Measurements from ENCODE around the gene RBM38.
"Not testable (repeated sequence)": the region's sequence is repeated elsewhere in the genome, so short reads cannot be mapped to it uniquely, and the experiment has no call there.

The RBM38 gene

DNA sequence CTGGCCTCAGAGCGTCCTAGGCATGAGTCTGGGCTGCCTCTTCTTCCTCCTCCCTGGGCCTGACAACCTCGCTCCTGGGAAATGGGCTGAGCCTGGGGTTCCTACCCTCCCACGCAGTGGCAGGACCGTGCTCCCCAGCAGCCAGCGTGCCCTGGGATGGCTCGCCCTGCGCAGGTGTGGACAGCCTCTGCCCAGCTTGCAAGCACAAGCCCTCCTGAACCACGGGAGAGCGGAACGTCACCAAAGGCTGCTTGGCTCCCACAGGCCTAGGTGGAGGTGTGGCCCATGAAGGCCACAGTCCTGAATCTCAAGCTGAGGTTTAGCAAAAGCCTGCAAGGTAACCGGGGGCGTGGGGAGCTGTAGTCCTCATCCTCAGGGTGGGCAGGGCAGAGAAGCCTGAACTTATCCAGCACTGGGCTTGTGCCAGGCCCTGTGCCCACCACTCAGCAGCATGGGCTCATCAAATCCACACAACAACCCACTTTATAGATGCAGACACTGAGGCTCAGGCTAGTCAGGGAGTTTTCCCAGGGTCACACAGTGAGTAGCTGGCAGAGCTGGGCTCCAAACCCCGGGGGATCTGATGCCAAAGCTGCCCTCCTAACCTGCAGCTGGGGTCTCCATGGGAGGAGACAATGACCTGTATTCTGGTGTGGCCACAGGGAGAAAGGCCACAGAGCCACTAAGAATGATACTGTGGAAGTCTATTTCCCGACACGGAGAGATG is 25.3 kb downstream of the RBM38 start:
- in situ Hi-C loops (cut with MboI; ENCODE audit: low sequenced_read_pairs) = no loop called here

DNA sequence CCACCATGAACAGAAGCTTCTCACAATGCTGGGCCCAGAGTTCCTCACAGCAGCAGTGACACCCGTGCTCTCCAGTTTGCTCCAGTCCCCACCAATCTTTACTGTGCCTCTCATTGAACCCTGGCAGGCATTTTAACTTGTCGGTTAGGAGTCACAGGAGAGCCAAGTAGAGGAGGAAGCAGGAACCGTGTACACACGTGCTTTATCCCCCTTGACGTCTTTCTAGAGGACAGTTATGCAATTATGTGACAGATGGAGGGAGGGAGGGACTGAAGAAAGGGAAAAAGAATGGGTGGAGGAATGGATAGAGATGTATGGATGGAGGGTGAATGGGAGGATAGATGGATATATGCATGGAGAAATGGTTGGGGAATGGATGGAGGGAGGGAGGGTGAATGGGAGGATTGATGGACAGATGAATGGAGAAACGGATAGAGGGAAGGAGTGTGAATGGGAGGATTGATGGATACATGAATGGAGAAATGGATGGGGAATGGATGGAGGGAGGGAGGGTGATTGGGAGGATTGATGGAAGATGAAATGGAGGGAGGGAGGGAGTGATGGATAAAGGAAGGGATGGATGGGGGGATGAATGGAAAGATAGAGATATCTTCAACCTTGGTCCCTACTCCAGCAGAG is 26.0 kb downstream of the RBM38 start:
- in situ Hi-C loops (cut with MboI; ENCODE audit: low sequenced_read_pairs) = no loop called here

DNA sequence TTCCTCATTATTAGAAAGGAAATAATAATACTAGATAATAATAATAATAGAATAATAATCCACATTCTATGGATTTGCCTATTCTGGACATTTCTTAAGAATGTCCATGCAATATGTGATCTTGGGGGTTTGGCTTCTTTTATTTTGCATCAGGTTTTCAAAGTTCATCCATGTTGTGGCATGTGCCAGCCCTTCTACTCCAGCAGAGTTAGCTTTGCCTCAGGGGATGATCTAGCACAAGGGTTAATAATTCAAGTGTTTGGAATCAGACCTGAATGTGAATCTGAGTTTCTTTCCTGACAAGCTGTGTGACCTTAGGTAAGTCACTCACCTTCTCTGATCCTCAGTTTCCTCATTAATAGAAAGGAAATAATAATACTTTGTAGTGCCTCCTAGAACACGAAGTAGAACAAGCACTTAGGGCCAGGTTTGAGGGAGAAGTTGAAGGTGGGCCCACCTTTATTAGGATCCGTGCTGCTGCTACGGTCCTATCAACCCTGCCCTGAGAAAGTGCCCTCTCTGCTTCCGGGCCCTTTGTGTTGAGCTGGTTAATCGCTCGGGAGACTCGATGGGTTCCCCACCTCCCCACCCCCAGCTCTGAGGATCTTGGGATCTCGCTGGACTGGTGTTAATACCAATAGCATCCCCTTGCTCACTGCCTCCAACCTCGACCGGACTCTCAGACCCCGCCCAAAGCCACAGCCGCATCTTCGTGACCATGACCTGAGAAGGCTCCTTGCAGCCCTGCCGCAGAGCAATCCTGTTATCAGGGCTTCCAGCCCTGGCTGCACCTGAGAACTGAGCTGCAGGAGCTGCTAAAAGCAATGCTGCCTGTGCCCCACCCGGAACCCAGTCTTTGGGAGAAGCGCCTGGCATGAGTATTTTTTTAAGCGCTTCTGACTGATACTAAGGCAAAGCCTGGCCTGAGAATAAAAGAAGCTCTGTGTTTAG is 26.9 kb downstream of the RBM38 start:
- in situ Hi-C loops (cut with MboI; ENCODE audit: low sequenced_read_pairs) = no loop called here

DNA sequence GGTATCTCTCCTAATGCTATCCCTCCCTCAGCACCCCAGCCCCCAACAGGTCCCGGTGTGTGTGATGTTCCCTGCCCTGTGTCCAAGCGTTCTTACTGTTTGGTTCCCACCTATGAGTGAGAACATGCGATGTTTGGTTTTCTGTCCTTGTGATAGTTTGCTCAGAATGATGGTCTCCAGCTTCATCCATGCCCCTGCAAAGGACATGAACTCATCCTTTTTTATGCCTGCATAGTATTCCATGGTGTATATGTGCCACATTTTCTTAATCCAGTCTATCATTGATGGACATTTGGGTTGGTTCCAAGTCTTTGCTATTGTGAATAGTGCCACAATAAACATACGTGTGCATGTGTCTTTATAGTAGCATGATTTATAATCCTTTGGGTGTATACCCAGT is 28.3 kb downstream of the RBM38 start:
- in situ Hi-C loops (cut with MboI; ENCODE audit: low sequenced_read_pairs) = not testable (repeated sequence)

DNA sequence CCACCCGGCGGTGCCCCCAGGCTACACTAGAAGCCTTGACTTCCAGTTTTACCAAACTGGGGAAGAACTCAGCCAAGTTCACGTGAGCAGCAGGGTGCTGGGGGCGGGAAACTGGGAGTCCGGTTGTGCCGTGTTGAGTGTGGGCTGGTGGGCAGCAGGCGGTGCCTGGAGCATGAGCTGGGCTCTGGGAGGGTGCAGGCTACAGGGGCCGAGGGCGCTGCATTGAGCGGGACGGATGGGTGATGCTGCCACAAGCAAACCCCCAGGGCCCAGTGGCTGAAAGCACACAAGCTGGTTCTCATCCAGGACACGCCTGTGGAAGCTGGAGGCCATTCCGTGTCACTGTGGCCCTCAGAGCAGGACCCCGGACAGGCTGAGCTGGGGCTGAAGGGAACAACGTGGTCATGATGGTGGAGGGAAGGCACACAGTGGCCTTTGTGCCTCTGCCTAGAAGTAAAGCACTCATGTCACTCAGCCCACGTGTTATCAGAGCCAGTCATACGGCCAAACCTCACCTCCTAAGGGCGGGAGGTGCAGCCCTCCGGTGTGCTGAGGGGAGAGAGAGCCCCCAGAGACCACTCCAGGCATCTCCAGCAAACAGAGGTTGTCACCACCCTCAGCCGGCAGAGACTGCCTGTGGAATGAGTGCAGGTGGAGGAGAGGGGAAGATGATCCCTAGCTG is 29.5 kb downstream of the RBM38 start:
- in situ Hi-C loops (cut with MboI; ENCODE audit: low sequenced_read_pairs) = no loop called here

DNA sequence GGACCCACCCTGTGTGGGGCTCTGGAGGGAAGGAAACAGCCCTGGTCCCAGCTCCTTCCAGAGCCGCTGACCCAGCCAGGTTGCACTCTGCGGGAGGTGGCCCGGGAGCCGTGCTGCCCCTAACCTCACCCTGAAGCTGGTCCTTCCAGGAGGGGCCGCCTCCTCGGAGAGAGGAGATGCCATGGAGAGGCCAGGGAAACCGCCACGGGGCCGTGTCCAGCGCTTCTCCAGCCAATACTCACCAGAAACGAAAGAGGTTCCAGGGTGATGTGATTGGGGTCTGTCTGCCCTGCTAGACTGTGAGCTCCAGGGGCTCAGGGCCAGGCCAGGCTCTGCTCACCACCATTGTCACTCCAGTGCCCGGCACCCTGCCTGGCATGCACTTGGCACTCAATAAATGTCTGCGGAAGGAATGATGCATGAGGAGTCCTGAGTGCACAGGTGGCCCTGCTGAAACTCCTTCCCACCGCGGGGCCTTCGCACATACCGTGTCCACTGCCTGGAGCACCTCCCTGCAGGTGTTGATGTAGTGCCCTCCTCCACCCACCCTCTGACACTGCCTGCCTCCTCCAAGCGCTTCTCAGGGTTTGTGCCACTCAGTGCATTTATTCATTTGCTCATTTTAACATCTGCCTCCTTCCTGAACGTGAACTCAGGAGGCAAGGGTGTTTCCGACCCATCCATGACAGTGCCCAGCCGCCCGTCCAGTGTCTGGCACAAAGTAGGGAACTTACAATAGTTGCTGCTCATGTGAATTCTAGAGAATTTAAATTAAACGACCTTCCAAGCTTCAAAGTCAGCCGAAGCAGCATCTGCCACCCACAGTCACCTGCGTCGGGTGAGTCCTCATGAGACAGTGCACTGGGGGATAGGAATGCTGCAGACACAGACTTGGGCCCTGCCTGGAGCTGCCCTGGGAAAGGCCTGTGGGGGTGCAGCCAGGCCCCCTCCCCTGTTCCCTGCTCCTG is 30.3 kb downstream of the RBM38 start:
- in situ Hi-C loops (cut with MboI; ENCODE audit: low sequenced_read_pairs) = no loop called here

DNA sequence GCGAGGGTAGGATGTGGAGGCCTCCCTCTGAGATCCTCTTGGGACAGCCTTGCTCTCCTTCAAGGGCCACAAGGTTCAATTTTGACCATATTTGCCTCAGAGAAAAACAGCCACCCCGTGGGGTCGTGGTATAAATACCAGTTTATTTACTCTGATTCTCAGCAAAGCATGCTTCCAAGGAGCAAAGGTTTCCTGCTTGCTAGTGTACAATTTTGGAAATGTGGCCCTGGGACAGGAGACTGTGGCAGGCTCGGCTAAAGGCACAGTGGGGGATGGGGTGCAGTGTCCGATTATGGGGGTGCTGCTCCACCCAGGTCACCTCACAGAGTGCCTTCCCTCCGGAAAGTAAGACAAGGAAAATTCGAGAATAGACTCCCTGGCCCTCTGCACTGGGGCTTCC is 31.1 kb downstream of the RBM38 start:
- in situ Hi-C loops (cut with MboI; ENCODE audit: low sequenced_read_pairs) = no loop called here

DNA sequence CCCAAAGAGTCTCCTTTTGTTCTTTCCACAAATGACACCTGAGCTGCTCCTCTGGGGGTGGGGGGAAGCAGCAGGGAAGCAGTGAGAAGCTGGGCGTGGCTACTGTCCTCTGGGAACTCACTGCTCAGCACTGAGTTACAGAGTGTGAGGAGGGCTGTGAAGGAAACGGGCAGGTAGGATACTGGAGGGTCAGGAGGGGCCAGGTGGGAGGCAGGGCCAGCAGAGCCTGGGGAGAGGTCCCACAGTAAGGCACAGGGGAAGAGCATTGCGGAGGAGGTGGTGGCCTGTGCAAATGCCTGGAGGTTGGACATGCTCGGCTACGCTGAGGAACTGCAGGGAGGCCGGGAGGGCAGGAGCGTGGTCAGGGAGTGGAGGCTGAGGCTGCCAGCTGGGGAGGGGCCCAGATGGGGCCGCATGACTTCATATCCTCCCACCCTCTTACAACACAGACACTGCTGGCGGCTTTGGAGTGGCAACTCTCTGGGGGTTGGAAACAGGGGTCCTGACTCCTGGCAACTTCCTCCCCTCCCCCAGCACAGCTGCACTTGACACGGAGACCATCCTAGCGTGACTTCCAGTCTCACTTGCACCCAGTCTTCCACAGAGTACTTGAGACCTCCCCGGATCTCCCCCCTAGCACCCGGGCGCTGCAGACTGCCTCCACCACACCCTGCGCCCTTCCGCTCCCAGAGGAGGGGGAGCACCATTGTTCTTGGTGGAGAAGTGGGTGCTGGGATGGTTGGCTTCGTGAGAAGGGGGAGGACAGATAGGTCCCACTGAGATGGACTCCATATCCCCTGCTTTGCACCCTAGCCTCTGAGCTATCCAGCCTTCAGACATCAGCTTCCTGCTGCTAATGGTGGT is 34.2 kb downstream of the RBM38 start:
- in situ Hi-C loops (cut with MboI; ENCODE audit: low sequenced_read_pairs) = no loop called here

DNA sequence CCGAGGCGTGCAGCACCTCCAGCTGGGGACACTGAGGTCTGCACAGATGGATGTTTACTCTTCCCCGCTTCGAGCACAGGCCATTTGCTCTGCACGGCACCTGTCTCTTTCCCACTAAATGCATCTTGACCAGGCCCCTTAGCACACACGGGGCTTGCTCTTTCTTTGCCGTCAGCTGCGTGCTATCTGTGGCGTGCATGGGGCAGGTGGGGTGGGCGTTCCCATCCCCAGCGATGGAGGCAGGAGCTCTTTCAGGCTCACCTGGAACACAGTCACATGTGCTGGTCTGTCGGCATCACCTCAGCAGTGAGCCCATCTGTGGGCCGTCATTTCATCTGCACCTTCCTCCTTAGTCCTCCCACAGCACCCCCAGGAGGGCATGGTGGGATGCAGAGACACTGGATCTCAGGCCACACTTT is 35.1 kb downstream of the RBM38 start:
- in situ Hi-C loops (cut with MboI; ENCODE audit: low sequenced_read_pairs) = no loop called here

DNA sequence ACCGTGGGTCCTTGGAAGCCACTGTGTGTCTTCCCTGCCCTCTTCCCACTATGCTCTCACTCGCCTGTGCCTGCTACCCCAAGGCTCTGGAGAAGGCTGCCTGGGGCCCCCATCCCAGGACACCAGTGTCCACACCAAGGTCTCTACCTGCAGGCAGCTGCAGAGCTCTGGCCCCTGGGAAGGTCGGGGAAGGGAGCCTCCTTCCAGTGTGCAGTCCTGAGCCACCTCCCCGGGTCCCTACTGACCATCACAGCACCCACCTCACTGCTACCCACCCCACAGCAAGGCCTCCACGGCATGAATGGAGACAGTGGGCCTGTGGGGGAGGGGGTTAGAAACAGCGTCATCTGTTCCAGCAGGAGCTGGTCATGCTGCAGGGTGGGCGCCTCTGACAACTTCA is 35.6 kb downstream of the RBM38 start:
- in situ Hi-C loops (cut with MboI; ENCODE audit: low sequenced_read_pairs) = no loop called here

DNA sequence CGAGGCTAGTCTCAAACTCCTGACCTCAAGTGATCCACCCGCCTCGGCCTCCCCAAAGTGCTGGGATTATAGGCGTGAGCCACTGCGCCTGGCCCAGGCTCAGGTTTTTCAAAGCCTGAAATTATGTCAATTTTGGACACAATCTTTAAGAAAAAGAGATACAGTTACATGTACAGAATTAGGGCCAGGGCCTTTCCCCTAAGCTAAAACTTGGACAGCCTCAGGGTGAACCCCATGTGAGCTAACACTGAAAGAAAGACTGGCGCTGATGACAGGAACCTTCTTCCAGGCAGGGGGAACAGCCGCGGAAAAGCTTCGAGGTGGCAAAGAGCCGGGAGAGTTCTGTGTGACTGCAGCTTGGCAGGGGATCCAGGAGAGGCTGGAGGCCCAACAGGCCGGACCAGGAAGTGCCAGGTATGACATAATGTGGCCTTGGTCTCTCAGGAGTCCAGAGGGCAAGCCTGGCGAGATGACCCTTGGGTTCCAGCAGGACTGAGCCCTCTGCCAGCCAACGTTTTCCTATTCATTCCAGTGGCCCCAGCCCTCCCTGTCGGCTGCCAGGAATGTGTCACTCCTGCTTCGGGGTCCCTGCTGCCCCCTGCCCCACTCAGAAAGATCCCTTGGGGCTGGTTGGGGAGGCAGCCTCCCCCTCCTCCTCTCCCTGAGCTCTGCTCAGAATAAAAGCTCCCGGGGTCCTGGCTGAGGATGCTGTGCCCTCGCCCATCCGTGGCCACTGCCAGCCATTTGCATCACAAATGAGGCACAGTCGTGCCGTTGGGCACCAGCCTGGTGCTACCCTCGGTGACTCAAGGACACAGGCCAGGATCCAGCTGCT is 37.3 kb downstream of the RBM38 start:
- in situ Hi-C loops (cut with MboI; ENCODE audit: low sequenced_read_pairs) = no loop called here

DNA sequence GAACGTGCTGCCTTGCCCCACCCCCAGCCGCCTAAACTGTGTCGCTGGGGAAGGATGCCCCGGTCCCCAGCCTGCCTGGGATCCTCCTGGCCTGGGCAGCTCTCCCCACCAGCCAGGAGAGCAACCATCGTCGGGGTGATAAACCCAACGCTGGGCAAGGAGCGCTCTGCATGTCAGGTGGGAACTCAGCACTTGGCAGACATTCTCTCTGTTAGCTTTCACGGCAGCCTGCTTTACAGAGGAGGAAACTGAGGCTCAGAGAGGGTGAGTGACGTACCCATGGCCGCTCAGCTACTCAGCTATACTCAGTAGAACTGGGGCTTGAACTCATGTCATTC is 37.9 kb downstream of the RBM38 start:
- in situ Hi-C loops (cut with MboI; ENCODE audit: low sequenced_read_pairs) = no loop called here

DNA sequence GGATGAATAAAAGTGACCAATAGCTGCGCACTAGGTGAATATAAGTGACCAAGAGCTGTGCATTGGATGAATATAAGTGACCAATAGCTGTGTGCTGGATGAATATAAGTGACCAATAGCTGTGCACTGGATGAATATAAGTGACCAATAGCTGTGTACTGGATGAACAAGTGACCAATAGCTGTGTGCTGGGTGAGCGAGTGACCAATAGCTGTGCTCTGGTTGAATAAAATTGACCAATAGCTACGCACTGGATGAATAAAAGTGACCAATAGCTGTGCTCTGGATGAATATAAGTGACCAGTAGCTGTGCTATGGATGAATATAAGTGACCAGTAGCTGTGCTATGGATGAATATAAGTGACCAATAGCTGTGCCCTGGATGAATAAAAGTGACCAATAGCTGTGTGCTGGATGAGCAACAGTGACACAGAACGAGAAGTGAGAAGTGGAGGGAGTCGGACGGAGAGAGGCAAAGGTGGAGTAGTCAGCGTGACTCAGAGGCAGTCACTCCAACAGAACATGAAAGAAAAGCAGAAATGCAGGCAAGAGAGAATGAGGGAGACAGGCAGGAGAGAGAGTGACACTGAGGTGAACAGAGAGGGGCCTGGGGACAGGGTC is 38.5 kb downstream of the RBM38 start:
- in situ Hi-C loops (cut with MboI; ENCODE audit: low sequenced_read_pairs) = no loop called here

DNA sequence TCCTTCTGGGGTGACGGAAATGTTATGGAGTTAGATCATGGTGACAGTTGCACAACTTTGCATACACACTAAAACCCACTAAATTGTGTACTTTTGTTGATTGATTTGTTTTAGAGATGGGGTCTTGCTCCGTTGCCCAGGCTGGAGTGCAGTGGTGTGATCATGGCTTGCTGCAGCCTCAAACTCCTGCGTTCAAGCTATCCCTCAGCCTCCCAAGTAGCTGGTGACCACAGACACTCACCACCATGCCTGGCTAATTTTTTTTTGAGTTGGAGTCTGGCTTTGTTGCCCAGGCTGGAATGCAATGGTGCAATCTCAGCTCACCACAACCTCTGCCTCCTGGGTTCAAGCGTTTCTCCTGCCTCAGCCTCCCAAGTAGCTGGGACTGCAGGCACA is 39.0 kb downstream of the RBM38 start:
- in situ Hi-C loops (cut with MboI; ENCODE audit: low sequenced_read_pairs) = not testable (repeated sequence)

DNA sequence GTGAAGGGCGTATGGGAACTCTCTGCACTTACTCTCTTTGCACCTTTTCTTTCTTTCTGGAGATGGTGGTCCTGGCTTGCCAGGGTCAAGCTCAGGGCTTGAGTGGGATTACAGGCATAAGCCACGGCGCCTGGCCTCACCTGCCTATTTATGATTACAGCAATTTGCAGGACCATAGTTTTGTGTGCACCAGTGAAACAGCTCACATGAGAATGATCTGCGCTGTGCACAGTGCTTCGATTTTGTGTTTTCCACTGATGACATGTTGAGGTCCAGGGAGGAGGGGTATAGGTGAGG is 40.3 kb downstream of the RBM38 start:
- in situ Hi-C loops (cut with MboI; ENCODE audit: low sequenced_read_pairs) = no loop called here

DNA sequence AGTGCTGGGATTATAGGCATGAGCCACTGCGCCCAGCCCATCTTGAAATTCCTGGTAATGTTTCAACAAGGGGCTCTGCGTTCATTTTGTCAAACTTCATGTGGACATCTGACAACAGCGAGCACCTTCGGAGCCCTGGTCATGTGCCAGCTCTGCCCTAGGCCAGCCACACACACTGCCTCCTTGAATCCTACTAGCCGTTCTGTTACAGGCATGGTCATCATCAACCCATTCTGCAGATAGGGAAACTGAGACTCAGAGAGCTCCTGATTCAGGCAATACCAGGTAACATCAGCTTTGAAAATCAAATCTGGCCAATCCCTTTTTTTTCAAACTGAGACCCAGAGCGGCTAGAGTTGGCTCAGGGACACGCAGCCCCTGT is 41.3 kb downstream of the RBM38 start:
- in situ Hi-C loops (cut with MboI; ENCODE audit: low sequenced_read_pairs) = no loop called here

DNA sequence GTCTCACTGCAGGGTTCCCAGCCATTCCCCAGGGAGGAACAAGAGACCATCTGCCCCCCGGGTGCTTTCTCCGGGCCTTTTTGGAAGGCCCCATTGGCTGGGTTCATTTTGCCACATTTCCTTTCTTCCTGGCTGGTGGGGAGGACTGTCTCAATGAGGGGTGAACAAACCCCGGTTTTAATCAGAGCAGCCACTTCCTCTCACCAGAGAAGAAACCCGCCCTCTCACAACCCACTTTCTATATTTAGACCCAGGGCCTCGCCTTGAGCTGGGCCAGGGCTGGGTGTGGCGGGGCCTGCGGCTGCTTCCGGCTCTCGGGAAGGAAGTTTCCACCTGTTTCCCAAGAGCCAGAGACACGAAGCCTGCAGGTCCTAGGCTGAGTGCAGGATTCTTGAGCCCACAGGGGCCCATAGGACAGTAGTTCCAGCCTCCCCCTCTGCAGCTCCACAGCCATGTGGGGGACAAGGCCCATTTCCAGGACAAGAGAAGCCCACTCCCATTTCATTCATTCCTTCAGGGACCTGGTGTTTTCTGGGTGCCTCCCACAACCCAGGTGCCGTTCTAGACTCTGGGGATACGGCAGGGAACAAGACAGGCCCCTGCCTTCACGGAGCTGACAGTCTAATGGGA is 41.8 kb downstream of the RBM38 start:
- in situ Hi-C loops (cut with MboI; ENCODE audit: low sequenced_read_pairs) = no loop called here
